Bronchial smooth muscle cell (primary cell): Measurements from ENCODE around the gene EVI2B. TPM values are rescaled to one million over a fixed set of nuclear protein-coding genes. Genes with fewer than 3 reads are reported as not detected.

Experiments used
- total RNA-seq: library from RNA; depleted of rRNA; stranded (reverse); fragments of >200 nt; gene quantifications from 2 replicates; pipeline ENCODE4 v1.2.1, GENCODE V29; 2014

EVI2B gene
- 0.16 TPM in 1 of 2 replicates, not detected in the other for total RNA-seq

GRCh38 chr17:31313982-31314781, at the start of gene EVI2B:
EVI2B (minus strand) TSS chr17:31314054; CDS start chr17:31305609, 8,445 bp downstream.

GRCh38 chr17:31321481-31321880, 7.6 kb upstream of the EVI2B start, which contains the start of gene EVI2A:
EVI2A (minus strand) TSS chr17:31321622; CDS start chr17:31319013, 2,609 bp downstream.

GRCh38 chr17:31297090-31297489, 16.8 kb downstream of the EVI2B start, which contains the start of gene OMG:
OMG (minus strand) TSS chr17:31297239; CDS start chr17:31296331, 908 bp downstream.

Other genes starting within 250 kb of the EVI2B start
- gene NF1, start 219.1 kb downstream of the EVI2B start, total RNA-seq: 34.0 and 45.9 TPM in 2 replicates
- gene OMG, start 16.8 kb downstream of the EVI2B start, total RNA-seq: 5.1 and 8.5 TPM in 2 replicates
- 2.4 and 3.8 TPM in 2 replicates for gene EVI2A, start 7.6 kb upstream of the EVI2B start, total RNA-seq
- 0.16 and 3.6 TPM in 2 replicates for gene RAB11FIP4, start 77.6 kb upstream of the EVI2B start, total RNA-seq